GM23338 (cell line): Measurements from ENCODE around the gene CAMTA1. TPM values are rescaled to one million over a fixed set of nuclear protein-coding genes. Genes with fewer than 3 reads are reported as not detected.

ENCODE experiments used
- ATAC-seq: fragments of 200-7000 bp; cut with Tn5 transposase; 3 replicates; pipeline ENCODE4 v1.9.1; 2020
- DNase-seq: peaks from one replicate; pipeline ENCODE4 v3.0.0-alpha.2; 2015; ENCODE audit warnings: low spot score
- H2AFZ ChIP-seq: fragments of 200-600 bp; sonication (generic); 2 replicates; pipeline ENCODE4 v1.8.0; 2016; ENCODE audit warnings: antibody characterized with exemption, mild to moderate bottlenecking, moderate library complexity
- H3F3A ChIP-seq: fragments of 200-600 bp; sonication (generic); replicated peaks from 2 replicates; pipeline ENCODE4 v1.8.0; 2017; ENCODE audit warnings: antibody characterized with exemption, mixed run types, low read depth
- H3K27ac ChIP-seq: fragments of 200-600 bp; sonication (generic); 2 replicates; pipeline ENCODE4 v1.6.1; 2016; ENCODE audit warnings: low read depth
- H3K27me3 ChIP-seq: fragments of 200-600 bp; sonication (generic); 2 replicates; pipeline ENCODE4 v1.8.0; 2016; ENCODE audit warnings: mild to moderate bottlenecking, mixed run types, moderate library complexity; ENCODE audit not compliant: insufficient read depth
- H3K36me3 ChIP-seq: fragments of 200-600 bp; sonication (generic); 2 replicates; pipeline ENCODE4 v1.8.0; 2016; ENCODE audit warnings: mild to moderate bottlenecking; ENCODE audit not compliant: insufficient read depth
- H3K4me1 ChIP-seq: fragments of 200-600 bp; sonication (generic); 2 replicates; pipeline ENCODE4 v1.8.0; 2016; ENCODE audit warnings: mild to moderate bottlenecking, moderate library complexity; ENCODE audit not compliant: insufficient read depth
- H3K4me2 ChIP-seq: fragments of 200-600 bp; sonication (generic); 2 replicates; pipeline ENCODE4 v1.7.1; 2017; ENCODE audit warnings: mixed run types
- H3K4me3 ChIP-seq: fragments of 200-600 bp; sonication (generic); 2 replicates; pipeline ENCODE4 v1.6.1; 2016; ENCODE audit warnings: mixed run types
- H3K79me2 ChIP-seq: fragments of 200-600 bp; sonication (generic); replicated peaks from 2 replicates; pipeline ENCODE4 v1.8.0; 2017; ENCODE audit warnings: mild to moderate bottlenecking; ENCODE audit not compliant: insufficient read depth
- H3K9me2 ChIP-seq: fragments of 200-600 bp; sonication (generic); 2 replicates; pipeline ENCODE4 v1.8.0; 2017; ENCODE audit not compliant: insufficient read depth
- H4K20me1 ChIP-seq: fragments of 200-600 bp; sonication (generic); replicated peaks from 2 replicates; pipeline ENCODE4 v1.8.0; 2017; ENCODE audit warnings: mild to moderate bottlenecking; ENCODE audit not compliant: insufficient read depth
- H3K27ac Mint-ChIP-seq: 2 replicates; pipeline ENCODE4 v1.8.0; 2020; ENCODE audit warnings: inconsistent platforms, mild to moderate bottlenecking, moderate library complexity, mixed read lengths
- H3K27me3 Mint-ChIP-seq: 3 replicates; pipeline ENCODE4 v1.8.0; 2022; ENCODE audit warnings: low read depth, mild to moderate bottlenecking, moderate library complexity, mixed read lengths, inconsistent platforms; ENCODE audit not compliant: insufficient read depth, poor library complexity
- H3K36me3 Mint-ChIP-seq: 3 replicates; pipeline ENCODE4 v1.8.0; 2021; ENCODE audit warnings: low read depth, mild to moderate bottlenecking, inconsistent platforms, moderate library complexity, mixed read lengths
- H3K4me1 Mint-ChIP-seq: 3 replicates; pipeline ENCODE4 v1.8.0; 2020; ENCODE audit warnings: mild to moderate bottlenecking, inconsistent platforms, mixed read lengths
- H3K4me3 Mint-ChIP-seq: 3 replicates; pipeline ENCODE4 v1.8.0; 2021; ENCODE audit warnings: moderate library complexity, mild to moderate bottlenecking, inconsistent platforms, mixed read lengths
- H3K9me3 Mint-ChIP-seq: 3 replicates; pipeline ENCODE4 v1.8.0; 2020; ENCODE audit warnings: moderate library complexity, mild to moderate bottlenecking, inconsistent platforms, mixed read lengths
- CTCF ChIP-seq, 2 experiments: fragments of 200-600 bp in 1 of 2; sonication (generic) in 1 of 2; conservative IDR thresholded peaks; 2 replicates each; pipeline versions ENCODE4 v1.5.1 to v1.6.1; 2016 to 2017; ENCODE audit warnings: antibody characterized with exemption in 2 of 2, low read depth in 2 of 2, mild to moderate bottlenecking in 2 of 2, moderate library complexity in 1 of 2
- ZNF462 ChIP-seq: fragments of 250-450 bp; sonication (Bioruptor Pico); IDR thresholded peaks from 2 replicates; pipeline ENCODE4 v1.5.0; 2020; ENCODE audit warnings: mild to moderate bottlenecking, moderate library complexity
- polyA plus RNA-seq: library from polyadenylated mRNA; unstranded; fragments of >200 nt; fragmentation: Nextera tagmentation; extraction: Ambion mirVana; gene quantifications from 2 replicates; pipeline ENCODE4 v1.2.1, GENCODE V29; 2016
- total RNA-seq: library from RNA; depleted of rRNA; stranded (reverse); fragments of >200 nt; shearing (Covaris generic); gene quantifications from 2 replicates; pipeline ENCODE4 v1.2.3, GENCODE V29; 2014

Gene CAMTA1
- total and polyA plus RNA-seq, 2 experiments from 2014 or later = 115 to 519 TPM

GRCh38 chr1:7487766-7488474 is 702.7 kb downstream of the CAMTA1 start:
- no peaks in the 10 kb centered on the region for H3K9me3 Mint-ChIP-seq
- H3K9me2 ChIP-seq = no peaks in the 10 kb centered on the region
- no peaks in the 10 kb centered on the region for H3K36me3 Mint-ChIP-seq
- H3K4me2 ChIP-seq = no peak overlapping the region
- H3K4me1 ChIP-seq = no peaks in the 10 kb centered on the region
- H3K4me3 ChIP-seq = no peak overlapping the region
- TF ChIP-seq CTCF (conservative IDR thresholded peaks at IDR 0.05; ENCODE audit: low read depth in 2 of 2) = peak in 1 of 2 experiments; percentile 46; a peak in 1 of 4 replicates
- no peak for TF ChIP-seq ZNF462 (CRISPR knock-in tag)
- H3K27me3 ChIP-seq = no peaks in the 10 kb centered on the region
- DNase-seq = no peak
- ATAC-seq = peak; percentile 15; the same call in 1 of the 3 replicates
- H2AFZ ChIP-seq = no peak overlapping the region
- H3K36me3 ChIP-seq = no peaks in the 10 kb centered on the region
- no peaks in the 10 kb centered on the region for H3K79me2 ChIP-seq
- H3K27ac Mint-ChIP-seq = peak overlapping the region; percentile 86; the same call in 1 of the 2 replicates
- peaks cover 17% of the 10 kb centered on the region for H3K4me1 Mint-ChIP-seq
- H3K27me3 Mint-ChIP-seq = peaks cover 3% of the 10 kb centered on the region
- H4K20me1 ChIP-seq = no peaks in the 10 kb centered on the region
- H3F3A ChIP-seq = 0 out of 2 replicates have a peak, but pooled peaks cover 4% of the 10 kb centered on the region
- H3K4me3 Mint-ChIP-seq = no peak overlapping the region
- no peak overlapping the region for H3K27ac ChIP-seq
